Esophagus squamous epithelium (tissue), 5 donors: ENCODE measurements around the gene MCCD1. TPM values are rescaled to one million over a fixed set of nuclear protein-coding genes. Genes with fewer than 3 reads are reported as not detected.
A peak's percentile ranks its signal among the peaks of the same experiment; 100 is the strongest.

ENCODE experiments used
- DNase-seq: peaks from one replicate; lab custom pipeline; 2025; lab: John Stamatoyannopoulos, UW
- H3K27ac ChIP-seq, 4 donors: fragments of 200-600 bp; sonication (generic); one replicate each; pipeline ENCODE4 v1.5.1; 2016 to 2019; ENCODE audit warnings: mild to moderate bottlenecking in 1 of 4
- H3K27me3 ChIP-seq, 4 donors: fragments of 200-600 bp; sonication (generic); 1 replicate in 3 of 4; 2 replicates in 1 of 4; pipeline versions ENCODE4 v1.5.1 to v1.6.0; 2017 to 2021; ENCODE audit warnings: antibody characterized with exemption in 1 of 4
- H3K36me3 ChIP-seq, 3 donors: fragments of 200-600 bp; sonication (generic); one replicate each; pipeline ENCODE4 v1.5.1; 2016 to 2019
- H3K4me1 ChIP-seq, 3 donors: fragments of 200-600 bp; sonication (generic); one replicate each; pipeline ENCODE4 v1.5.1; 2017 to 2019
- H3K4me3 ChIP-seq, 4 donors: fragments of 200-600 bp; sonication (generic); 1 replicate in 3 of 4; 2 replicates in 1 of 4; pipeline ENCODE4 v1.5.1; 2016 to 2019; ENCODE audit warnings: mild to moderate bottlenecking in 2 of 4, moderate library complexity in 1 of 4
- H3K9me3 ChIP-seq, 3 donors: fragments of 200-600 bp; sonication (generic); one replicate each; pipeline ENCODE4 v1.5.1; 2016 to 2019
- CTCF ChIP-seq, 6 experiments: fragments of 450-650 bp in 4 of 6; fragments of 200-600 bp in 2 of 6; sonication (generic) in 2 of 6; IDR thresholded peaks; one replicate each; pipeline ENCODE4 v1.5.1; 2016 to 2019; ENCODE audit warnings: antibody characterized with exemption in 6 of 6, mild to moderate bottlenecking in 4 of 6, moderate library complexity in 4 of 6
- POLR2A ChIP-seq, 4 donors: fragments of 450-650 bp; IDR thresholded peaks; one replicate each; pipeline ENCODE4 v1.6.1; 2017; ENCODE audit warnings: antibody characterized with exemption in 4 of 4, mild to moderate bottlenecking in 4 of 4, moderate library complexity in 3 of 4
- WGBS, 2 donors: methylation state at CpG; one replicate each; pipeline ENCODE4 v1.1.5; 2018; 5-methylcytosine and 5-hydroxymethylcytosine counted together
- intact Hi-C: fragments of 100-400 bp; cut with DNase I; formaldehyde crosslinking; loops from one replicate; pipeline ENCODE4 v1.15.0; 2022
- total RNA-seq, 4 donors: library from RNA; depleted of rRNA; stranded (reverse); fragments of >200 nt; gene quantifications; one replicate each; pipeline ENCODE4 v1.1.0, GENCODE V29; 2016
- donor health status: DM: yes; HTN: yes; CAD: no.

MCCD1 gene
- total RNA-seq, 4 donors from 2014 or later, result not detected

- TF ChIP-seq POLR2A (IDR thresholded peaks at IDR 0.05), result no peak
- no peak for TF ChIP-seq CTCF (IDR thresholded peaks at IDR 0.05)
- no peak overlapping the region for H3K27ac ChIP-seq
- WGBS, 2 donors, result 57 to 60% methylated on average over 7 of the region's 7 CpGs
- H3K36me3 ChIP-seq, result peaks cover 0 to 20% (median 0%) of the 10 kb centered on the region in 3 donors
- no peaks in the 10 kb centered on the region for H3K27me3 ChIP-seq
- H3K9me3 ChIP-seq, result no peaks in the 10 kb centered on the region
- intact Hi-C loops, result loop anchor here (5.0 kb wide), 1 partner anchor 48 kb away; the partner anchor contains the start of gene MICB
- no peak overlapping the region for H3K4me3 ChIP-seq
- DNase-seq, result no peak
- H3K4me1 ChIP-seq, result peaks cover 12 to 50% (median 20%) of the 10 kb centered on the region in 3 donors
Observed at GRCh38 chr6:31545291-31545690, 16.5 kb downstream of the MCCD1 start.

- H3K36me3 ChIP-seq, result peaks cover 0 to 30% (median 3%) of the 10 kb centered on the region in 3 donors
- no peaks in the 10 kb centered on the region for H3K9me3 ChIP-seq
- H3K27ac ChIP-seq, result peak within 1 kb of the TSS; percentile 86 to 91 (median 88)
- no peaks in the 10 kb centered on the region for H3K27me3 ChIP-seq
- DNase-seq, result no peak
- H3K4me3 ChIP-seq, result peak within 1 kb of the TSS; percentile 34 to 67 (median 46)
- WGBS, 2 donors, result 9 to 13% methylated on average over 8 to 9 of the region's 11 CpGs
- no peak for TF ChIP-seq POLR2A (IDR thresholded peaks at IDR 0.05)
- peak; percentile 95 to 99 (median 98) for TF ChIP-seq CTCF (IDR thresholded peaks at IDR 0.05)
- intact Hi-C loops, result loop anchor here (5.0 kb wide), 1 partner anchor 49 kb away; the partner anchor contains the start of gene MICB
- H3K4me1 ChIP-seq, result peaks cover 12 to 52% (median 17%) of the 10 kb centered on the region in 3 donors
Observed at GRCh38 chr6:31546339-31546957, 17.7 kb downstream of the MCCD1 start, which contains the start of gene ATP6V1G2. ATP6V1G2 (minus strand) TSS chr6:31546608; CDS start chr6:31546559, 49 bp downstream.

GRCh38 chr6:31546958-31547726 is 18.4 kb downstream of the MCCD1 start, which contains the start of gene NFKBIL1:
NFKBIL1 (plus strand) TSS chr6:31547608; CDS start chr6:31547695, 87 bp downstream.
- H3K4me1 ChIP-seq, result peaks cover 12 to 54% (median 17%) of the 10 kb centered on the region in 3 donors
- intact Hi-C loops, result loop anchor here (5.0 kb wide), 1 partner anchor 50 kb away; the partner anchor contains the start of gene MICB
- no peaks in the 10 kb centered on the region for H3K27me3 ChIP-seq
- 0 to 1% methylated on average over 19 to 25 of the region's 25 CpGs for WGBS, 2 donors
- TF ChIP-seq POLR2A (IDR thresholded peaks at IDR 0.05) (peak in 2 of 4 donors; percentile 23 to 46), CTCF (IDR thresholded peaks at IDR 0.05) (peak in 1 of 6 experiments; percentile 27)
- H3K36me3 ChIP-seq, result peaks cover 0 to 37% (median 3%) of the 10 kb centered on the region in 3 donors
- peak within 1 kb of the TSS; percentile 86 to 91 (median 88) for H3K27ac ChIP-seq
- no peaks in the 10 kb centered on the region for H3K9me3 ChIP-seq
- peak within 1 kb of the TSS; percentile 34 to 67 (median 46) for H3K4me3 ChIP-seq
- DNase-seq, result peak; percentile 77

- no peak for TF ChIP-seq POLR2A (IDR thresholded peaks at IDR 0.05)
- TF ChIP-seq CTCF (IDR thresholded peaks at IDR 0.05), result no peak
- Histone ChIP-seq H3K27ac (peak overlapping the region; percentile 86 to 91 (median 88)), H3K4me1 (peaks cover 7 to 48% (median 13%) of the 10 kb centered on the region in 3 donors), H3K36me3 (peaks cover 0 to 45% (median 3%) of the 10 kb centered on the region in 3 donors), H3K27me3 (no peaks in the 10 kb centered on the region), H3K4me3 (peak overlapping the region; percentile 34 to 67 (median 46)), H3K9me3 (no peaks in the 10 kb centered on the region)
- no peak for DNase-seq
- 50 to 71% methylated on average over 9 to 14 of the region's 24 CpGs for WGBS, 2 donors
- intact Hi-C loops, result loop anchor here (5.0 kb wide), 1 partner anchor 51 kb away; the partner anchor contains the start of gene MICB
Observed at GRCh38 chr6:31547727-31548543, 19.2 kb downstream of the MCCD1 start.
